Measurements from ENCODE around the gene STIM1.
"Not testable (repeated sequence)": the region's sequence is repeated elsewhere in the genome, so short reads cannot be mapped to it uniquely, and the experiment has no call there.

The STIM1 gene

DNA sequence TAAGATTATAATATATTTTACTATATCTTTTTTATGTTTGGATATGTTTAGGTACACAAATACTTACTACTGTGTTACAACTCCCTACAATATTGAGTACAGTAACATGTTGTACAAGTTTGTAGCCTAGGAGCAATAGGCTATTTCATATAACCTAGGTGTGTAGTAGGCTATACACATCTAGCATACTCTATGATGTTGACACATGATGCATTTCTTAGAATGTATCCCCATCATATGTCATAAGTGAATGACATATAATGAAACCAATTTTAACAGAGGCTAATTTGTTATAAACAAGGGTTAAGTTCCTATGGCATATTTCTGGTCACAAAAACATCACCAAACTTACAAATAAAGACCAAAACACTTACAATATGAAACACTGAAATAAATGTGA is 152.7 kb downstream of the STIM1 start:
- TF ChIP-seq, protein P1, sequence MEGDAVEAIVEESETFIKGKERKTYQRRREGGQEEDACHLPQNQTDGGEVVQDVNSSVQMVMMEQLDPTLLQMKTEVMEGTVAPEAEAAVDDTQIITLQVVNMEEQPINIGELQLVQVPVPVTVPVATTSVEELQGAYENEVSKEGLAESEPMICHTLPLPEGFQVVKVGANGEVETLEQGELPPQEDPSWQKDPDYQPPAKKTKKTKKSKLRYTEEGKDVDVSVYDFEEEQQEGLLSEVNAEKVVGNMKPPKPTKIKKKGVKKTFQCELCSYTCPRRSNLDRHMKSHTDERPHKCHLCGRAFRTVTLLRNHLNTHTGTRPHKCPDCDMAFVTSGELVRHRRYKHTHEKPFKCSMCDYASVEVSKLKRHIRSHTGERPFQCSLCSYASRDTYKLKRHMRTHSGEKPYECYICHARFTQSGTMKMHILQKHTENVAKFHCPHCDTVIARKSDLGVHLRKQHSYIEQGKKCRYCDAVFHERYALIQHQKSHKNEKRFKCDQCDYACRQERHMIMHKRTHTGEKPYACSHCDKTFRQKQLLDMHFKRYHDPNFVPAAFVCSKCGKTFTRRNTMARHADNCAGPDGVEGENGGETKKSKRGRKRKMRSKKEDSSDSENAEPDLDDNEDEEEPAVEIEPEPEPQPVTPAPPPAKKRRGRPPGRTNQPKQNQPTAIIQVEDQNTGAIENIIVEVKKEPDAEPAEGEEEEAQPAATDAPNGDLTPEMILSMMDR (IDR thresholded peaks at IDR 0.05; ENCODE audit: low read depth, low read length, poor library complexity, severe bottlenecking): no peak
- TF ChIP-seq EZH2phosphoT487 (IDR thresholded peaks at IDR 0.05; ENCODE audit: borderline replicate concordance, low read length): no peak
- Histone ChIP-seq H3K9me2 (replicated peaks; ENCODE audit: control insufficient read depth, low read length) (no peaks in the 10 kb centered on the region), H3K4me3 (ENCODE audit: low read length) (no peak overlapping the region), H3K9me3 (ENCODE audit: control insufficient read depth, insufficient read depth, low read length) (no peaks in the 10 kb centered on the region), H3F3A (ENCODE audit: control insufficient read depth, insufficient read depth) (no peaks in the 10 kb centered on the region), H3K36me3 (ENCODE audit: control insufficient read depth, low read length) (no peaks in the 10 kb centered on the region), H3K79me2 (ENCODE audit: control insufficient read depth, low read length) (no peaks in the 10 kb centered on the region), H3K27ac (ENCODE audit: low read depth, low read length) (no peak overlapping the region), H3K27me3 (ENCODE audit: control insufficient read depth, low read length) (no peaks in the 10 kb centered on the region), H4K20me1 (ENCODE audit: control insufficient read depth, insufficient read depth, low read depth, low read length) (no peaks in the 10 kb centered on the region), H3K4me2 (ENCODE audit: low read length) (no peak overlapping the region), H3K4me1 (ENCODE audit: control insufficient read depth, low read length) (no peaks in the 10 kb centered on the region)

DNA sequence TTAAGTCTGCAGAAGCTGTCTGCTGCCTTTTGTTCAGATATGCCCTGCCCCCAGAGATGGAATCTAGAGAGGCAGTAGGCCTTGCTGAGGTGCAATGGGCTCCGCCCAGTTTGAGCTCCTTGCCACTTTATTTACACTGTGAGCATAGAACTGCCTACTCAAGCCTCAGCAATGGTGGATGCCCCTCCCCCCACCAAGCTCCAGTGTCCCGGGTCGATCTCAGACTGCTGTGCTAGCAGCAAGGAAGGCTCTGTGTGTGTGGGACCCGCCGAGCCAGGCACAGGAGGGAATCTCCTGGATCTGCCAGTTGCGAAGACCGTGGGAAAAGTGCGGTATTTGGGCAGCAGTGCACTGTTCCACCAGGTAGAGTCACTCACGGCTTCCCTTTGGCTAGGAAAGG is 161.1 kb downstream of the STIM1 start:
- H3K9me3 ChIP-seq (ENCODE audit: control insufficient read depth, insufficient read depth, low read length); H3K27me3 ChIP-seq (ENCODE audit: control insufficient read depth, low read length); H3K36me3 ChIP-seq (ENCODE audit: control insufficient read depth, low read length); H4K20me1 ChIP-seq (ENCODE audit: control insufficient read depth, insufficient read depth, low read depth, low read length); H3K27ac ChIP-seq (ENCODE audit: low read depth, low read length); H3K4me1 ChIP-seq (ENCODE audit: control insufficient read depth, low read length); H3K9me2 ChIP-seq (replicated peaks; ENCODE audit: control insufficient read depth, low read length); H3K4me3 ChIP-seq (ENCODE audit: low read length); H3F3A ChIP-seq (ENCODE audit: control insufficient read depth, insufficient read depth); H3K79me2 ChIP-seq (ENCODE audit: control insufficient read depth, low read length); H3K4me2 ChIP-seq (ENCODE audit: low read length): not testable (repeated sequence)

- TF ChIP-seq, protein P1 (IDR thresholded peaks at IDR 0.05; ENCODE audit: low read depth, low read length, poor library complexity, severe bottlenecking): no peak
- TF ChIP-seq EZH2phosphoT487 (IDR thresholded peaks at IDR 0.05; ENCODE audit: borderline replicate concordance, low read length): no peak
- H3K79me2 ChIP-seq (ENCODE audit: control insufficient read depth, low read length): no peaks in the 10 kb centered on the region
Observed at GRCh38 chr11:4017129-4017528, 161.7 kb downstream of the STIM1 start.

GRCh38 chr11:4018641-4019040 is 163.2 kb downstream of the STIM1 start:
- H3K79me2 ChIP-seq (ENCODE audit: control insufficient read depth, low read length): no peaks in the 10 kb centered on the region
- no peak overlapping the region for H3K27ac ChIP-seq (ENCODE audit: low read depth, low read length)
- no peaks in the 10 kb centered on the region for H3K36me3 ChIP-seq (ENCODE audit: control insufficient read depth, low read length)
- no peak overlapping the region for H3K4me3 ChIP-seq (ENCODE audit: low read length)
- no peaks in the 10 kb centered on the region for H4K20me1 ChIP-seq (ENCODE audit: control insufficient read depth, insufficient read depth, low read depth, low read length)
- TF ChIP-seq, protein P1 (IDR thresholded peaks at IDR 0.05; ENCODE audit: low read depth, low read length, poor library complexity, severe bottlenecking): no peak
- TF ChIP-seq EZH2phosphoT487 (IDR thresholded peaks at IDR 0.05; ENCODE audit: borderline replicate concordance, low read length): no peak
- no peaks in the 10 kb centered on the region for H3F3A ChIP-seq (ENCODE audit: control insufficient read depth, insufficient read depth)
- H3K9me2 ChIP-seq (replicated peaks; ENCODE audit: control insufficient read depth, low read length): no peaks in the 10 kb centered on the region
- H3K9me3 ChIP-seq (ENCODE audit: control insufficient read depth, insufficient read depth, low read length): peaks cover 3% of the 10 kb centered on the region; the same call in 1 of the 2 replicates
- no peak overlapping the region for H3K4me2 ChIP-seq (ENCODE audit: low read length)
- no peaks in the 10 kb centered on the region for H3K27me3 ChIP-seq (ENCODE audit: control insufficient read depth, low read length)
- H3K4me1 ChIP-seq (ENCODE audit: control insufficient read depth, low read length): no peaks in the 10 kb centered on the region

More at GRCh38 chr11:4017129-4017528, 161.7 kb downstream of the STIM1 start:
- Histone ChIP-seq H3K9me3 (ENCODE audit: control insufficient read depth, insufficient read depth, low read length) (no peaks in the 10 kb centered on the region), H3K4me1 (ENCODE audit: control insufficient read depth, low read length) (no peaks in the 10 kb centered on the region), H3K36me3 (ENCODE audit: control insufficient read depth, low read length) (no peaks in the 10 kb centered on the region), H3K4me3 (ENCODE audit: low read length) (no peak overlapping the region), H3K9me2 (replicated peaks; ENCODE audit: control insufficient read depth, low read length) (no peaks in the 10 kb centered on the region), H3K4me2 (ENCODE audit: low read length) (no peak overlapping the region), H3K27ac (ENCODE audit: low read depth, low read length) (no peak overlapping the region), H3F3A (ENCODE audit: control insufficient read depth, insufficient read depth) (no peaks in the 10 kb centered on the region), H3K27me3 (ENCODE audit: control insufficient read depth, low read length) (no peaks in the 10 kb centered on the region), H4K20me1 (ENCODE audit: control insufficient read depth, insufficient read depth, low read depth, low read length) (no peaks in the 10 kb centered on the region)
